NCI-H2196 treated with DMSO at 0.1 percent for 48 hours (cell line): Measurements from ENCODE around the gene FBXO34.
"Not testable (repeated sequence)": the region's sequence is repeated elsewhere in the genome, so short reads cannot be mapped to it uniquely, and the experiment has no call there.

ENCODE experiments used
- DNase-seq: peaks from one replicate; lab custom pipeline; 2025; ENCODE audit not compliant: unreplicated experiment; lab: John Stamatoyannopoulos, UW

Gene FBXO34

GRCh38 chr14:55306938-55307589 lies 35.8 kb downstream of the FBXO34 start:
- no peak for DNase-seq

DNA sequence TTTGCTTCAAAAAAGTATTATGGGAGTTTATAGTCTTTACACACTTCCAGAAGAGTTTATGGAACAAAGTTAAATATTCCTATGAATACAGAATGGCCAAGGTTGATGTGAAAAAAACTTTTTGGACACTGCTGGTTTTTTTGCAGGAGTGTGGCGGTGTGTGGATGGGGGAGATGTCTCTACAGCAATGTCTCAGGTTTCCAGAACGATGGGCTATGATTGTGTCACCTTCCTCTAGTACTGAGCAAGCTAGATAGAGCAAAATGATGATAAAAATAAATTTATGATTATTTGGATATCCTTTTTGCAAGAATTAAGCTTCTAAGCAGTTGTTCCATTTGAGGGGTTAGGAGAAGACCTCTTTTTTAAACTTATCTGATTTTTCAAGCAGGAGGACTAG lies 37.9 kb downstream of the FBXO34 start:
- DNase-seq = no peak

GRCh38 chr14:55309761-55310365 lies 38.6 kb downstream of the FBXO34 start:
- DNase-seq = no peak

GRCh38 chr14:55312379-55313030 lies 41.3 kb downstream of the FBXO34 start:
- DNase-seq = not testable (repeated sequence)

GRCh38 chr14:55313480-55313879 lies 42.3 kb downstream of the FBXO34 start:
- no peak for DNase-seq

DNA sequence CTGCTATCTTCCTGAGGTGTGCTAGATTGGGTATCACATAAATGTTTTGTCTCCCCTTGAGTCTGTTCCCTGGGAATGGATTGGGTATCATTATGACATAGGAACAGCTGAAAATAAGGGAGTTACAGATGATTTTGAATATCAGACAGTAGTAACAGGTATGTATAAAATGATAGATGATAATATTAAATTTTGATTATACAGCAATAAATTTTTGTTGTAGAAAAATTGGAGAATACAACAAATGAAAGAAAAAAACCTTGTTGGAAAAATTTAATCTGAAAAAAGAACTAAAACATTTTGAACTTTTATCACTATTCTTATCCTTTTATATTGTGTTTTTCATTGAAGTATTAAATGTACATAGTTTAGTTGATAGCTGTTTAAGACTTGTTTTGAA lies 43.2 kb downstream of the FBXO34 start:
- no peak for DNase-seq

GRCh38 chr14:55316564-55316963 lies 45.3 kb downstream of the FBXO34 start:
- DNase-seq = no peak

DNA sequence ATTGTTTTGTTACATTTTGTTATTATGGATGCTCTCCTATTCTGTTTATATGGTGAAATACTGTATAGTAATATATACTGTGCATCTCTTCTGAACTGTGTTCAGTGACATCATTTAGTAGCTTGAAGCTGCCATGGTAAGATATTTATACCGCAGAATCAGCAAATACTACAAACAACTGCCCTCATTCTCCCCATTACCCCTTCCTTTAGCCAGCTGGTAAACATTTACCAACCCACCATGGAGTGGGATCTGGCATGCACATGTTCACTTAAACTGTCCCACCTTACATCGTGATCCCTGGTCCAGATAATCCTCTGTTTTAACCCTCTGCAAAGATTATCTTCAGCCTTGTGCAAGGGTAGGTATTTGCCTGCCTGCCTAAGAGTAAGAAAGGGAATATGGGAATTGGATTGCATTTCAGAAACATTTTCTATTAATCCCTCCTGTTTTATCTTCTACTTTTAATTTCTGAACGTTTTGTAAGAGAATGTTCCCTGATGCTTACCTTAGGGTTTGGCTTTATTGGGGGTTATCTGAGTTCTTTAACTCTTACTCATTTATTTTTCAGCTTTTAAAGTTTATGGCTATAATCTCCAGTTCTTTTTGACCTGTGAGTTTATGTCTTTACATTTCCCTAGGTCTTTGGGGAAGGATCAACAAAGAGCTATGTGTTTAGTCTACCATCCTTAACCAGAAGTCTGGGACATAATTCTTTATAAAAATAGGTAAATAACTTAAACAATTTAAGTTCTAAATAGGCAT lies 46.5 kb downstream of the FBXO34 start:
- no peak for DNase-seq

DNA sequence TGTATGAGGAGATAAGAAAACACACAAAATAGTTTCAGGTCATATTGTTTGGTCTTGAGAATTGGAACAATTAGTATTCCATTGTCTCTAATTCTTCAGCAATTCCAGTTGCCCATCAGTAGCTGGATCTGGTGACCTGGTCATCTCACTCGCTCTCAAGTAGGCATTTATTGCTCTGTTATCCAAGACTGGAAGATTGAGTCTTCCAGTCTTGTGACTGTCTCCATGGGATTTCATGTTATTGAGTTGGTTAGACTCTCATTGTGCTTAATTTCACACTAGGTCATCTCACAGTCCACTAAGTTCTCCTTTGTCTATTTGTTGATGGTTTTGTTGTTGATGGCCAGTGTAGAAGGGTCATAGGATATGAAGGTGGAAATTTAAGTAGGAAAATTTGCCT lies 47.5 kb downstream of the FBXO34 start:
- no peak for DNase-seq

DNA sequence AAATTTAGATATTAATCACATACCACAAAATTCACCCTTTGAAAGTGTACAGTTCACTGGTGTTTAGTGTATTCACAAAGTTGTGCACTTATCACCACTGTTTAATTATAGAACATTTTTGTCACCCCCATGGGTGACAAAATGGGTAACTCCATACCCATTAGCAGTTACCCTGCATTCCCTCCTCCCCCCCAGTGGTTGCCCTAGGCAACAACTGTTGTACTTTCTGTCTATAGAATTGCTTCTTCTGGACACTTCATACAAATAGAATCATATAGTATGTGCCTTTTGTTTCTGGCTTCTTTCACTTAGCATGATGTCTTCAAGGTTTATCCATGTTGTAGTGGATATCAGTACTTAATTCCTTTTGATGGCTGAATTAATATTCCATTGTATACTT lies 52.7 kb downstream of the FBXO34 start:
- no peak for DNase-seq

DNA sequence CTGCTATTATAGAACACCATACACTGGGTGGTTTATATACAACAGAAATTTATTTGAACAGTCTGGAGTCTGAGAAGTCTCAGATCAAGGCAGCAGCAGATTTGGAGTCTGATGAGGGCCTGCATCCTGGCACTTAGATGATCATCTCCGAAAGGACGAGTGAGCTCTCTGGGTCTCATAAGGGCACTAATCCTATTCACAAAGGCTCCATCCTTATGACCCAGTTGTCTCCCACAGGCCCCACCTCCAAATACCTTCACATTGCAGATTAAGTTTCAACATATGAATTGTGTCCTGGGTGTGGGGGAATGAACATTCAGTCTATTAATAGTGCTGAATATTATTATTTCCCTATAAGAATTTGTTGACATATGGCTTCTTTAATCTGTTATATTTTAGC lies 53.6 kb downstream of the FBXO34 start:
- no peak for DNase-seq

GRCh38 chr14:55327179-55327578 lies 56.0 kb downstream of the FBXO34 start:
- no peak for DNase-seq

- DNase-seq = no peak
Observed at GRCh38 chr14:55328317-55328716, 57.1 kb downstream of the FBXO34 start.

- DNase-seq = no peak
Observed at GRCh38 chr14:55329999-55330710, 58.9 kb downstream of the FBXO34 start.

- no peak for DNase-seq
Observed at GRCh38 chr14:55332654-55333570, 61.7 kb downstream of the FBXO34 start.

DNA sequence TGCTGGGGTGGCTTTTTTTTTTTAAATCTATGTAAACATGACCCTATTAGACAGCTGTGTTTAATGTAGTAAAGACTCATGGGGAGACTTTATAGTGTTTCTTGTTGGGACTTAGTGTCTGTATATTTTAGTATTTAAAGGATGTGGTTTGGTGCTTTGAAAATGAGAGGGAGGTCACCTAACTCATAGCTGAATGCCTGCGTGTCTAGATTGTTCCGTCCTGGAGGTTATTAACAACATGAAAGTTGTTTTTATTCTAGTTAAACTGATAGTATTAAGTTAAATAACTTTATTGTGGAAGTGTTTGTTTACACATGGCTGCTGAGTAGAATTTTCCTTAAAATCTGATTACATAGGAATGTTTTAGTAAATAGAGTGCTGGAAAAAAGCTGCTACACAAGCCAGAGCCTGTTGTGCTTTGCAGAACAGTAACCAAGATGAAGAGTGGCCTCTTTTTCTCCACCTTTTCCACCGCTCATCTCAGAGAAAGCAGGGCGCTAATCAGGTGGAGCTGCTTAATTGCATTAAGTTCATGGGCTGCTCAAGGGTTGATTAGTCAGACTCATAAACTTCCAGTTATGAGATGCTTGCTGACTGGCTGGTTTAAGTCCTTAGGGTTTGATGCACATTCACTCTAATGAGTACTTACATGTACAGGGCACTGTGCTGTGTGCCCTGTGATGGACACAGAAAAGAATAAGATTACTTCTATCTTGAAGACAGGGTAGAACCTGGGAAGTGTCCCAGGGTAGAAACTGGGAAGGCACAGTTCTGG lies 62.7 kb downstream of the FBXO34 start:
- DNase-seq = no peak

DNA sequence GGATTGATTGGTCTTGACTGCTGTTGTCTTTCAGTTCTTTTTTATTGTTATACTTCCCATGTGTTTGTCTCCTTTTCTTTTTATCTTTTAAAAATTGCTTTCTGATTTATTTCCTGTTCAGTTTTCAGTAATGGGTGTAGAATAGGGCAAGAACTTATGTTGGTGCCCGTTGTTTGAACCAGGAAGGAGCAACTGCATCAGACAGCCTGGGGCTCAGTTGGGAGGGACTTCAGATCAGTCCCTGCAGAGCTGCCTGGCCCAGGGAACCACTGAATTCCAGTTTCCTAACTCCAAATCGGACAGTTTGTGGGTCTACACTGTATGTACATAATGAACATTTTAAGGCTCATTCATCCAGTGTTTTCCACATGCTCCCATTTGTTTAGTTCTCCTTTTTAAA lies 64.9 kb downstream of the FBXO34 start:
- DNase-seq = no peak

GRCh38 chr14:55336691-55337090 lies 65.5 kb downstream of the FBXO34 start:
- no peak for DNase-seq

GRCh38 chr14:55339770-55340169 lies 68.5 kb downstream of the FBXO34 start:
- no peak for DNase-seq
